HepG2 (cell line): Measurements from ENCODE around the gene TTLL13. TPM values are rescaled to one million over a fixed set of nuclear protein-coding genes. Genes with fewer than 3 reads are reported as not detected.

Experiments
- AHR ChIP-seq: IDR thresholded peaks from 2 replicates; pipeline ENCODE4 v1.6.1; 2018; ENCODE audit warnings: missing genetic modification reagents, missing compliant biosample characterization
- FOXJ3 ChIP-seq: sonication (generic); formaldehyde crosslinking; IDR thresholded peaks from 2 replicates; pipeline ENCODE4 v1.4.0; 2020; ENCODE audit warnings: missing genetic modification reagents, mild to moderate bottlenecking, borderline replicate concordance
- HNRNPH1 ChIP-seq: fragments of 200-400 bp; formaldehyde crosslinking; optimal IDR thresholded peaks from 2 replicates; pipeline ENCODE3; 2017; ENCODE audit warnings: mild to moderate bottlenecking, low read depth, low read length
- MAFG ChIP-seq: sonication (generic); formaldehyde crosslinking; IDR thresholded peaks from 2 replicates; pipeline ENCODE4 v1.5.1; 2020; ENCODE audit warnings: mild to moderate bottlenecking, missing genetic modification reagents
- MXI1 ChIP-seq: IDR thresholded peaks from 3 replicates; pipeline ENCODE4 v1.6.1; 2012; ENCODE audit warnings: low read depth, low read length, inconsistent platforms, borderline replicate concordance
- NAIF1 ChIP-seq: sonication (generic); formaldehyde crosslinking; IDR thresholded peaks from 2 replicates; pipeline ENCODE4 v1.5.0; 2020; ENCODE audit warnings: mild to moderate bottlenecking, missing genetic modification reagents, borderline replicate concordance
- PHF21A ChIP-seq: sonication (generic); formaldehyde crosslinking; IDR thresholded peaks from 2 replicates; pipeline ENCODE4 v1.5.0; 2020; ENCODE audit warnings: mild to moderate bottlenecking, missing genetic modification reagents
- POGZ ChIP-seq: sonication (generic); formaldehyde crosslinking; IDR thresholded peaks from 2 replicates; pipeline ENCODE4 v1.4.0; 2020; ENCODE audit warnings: mild to moderate bottlenecking, missing genetic modification reagents
- RFXAP ChIP-seq: sonication (generic); formaldehyde crosslinking; IDR thresholded peaks from 2 replicates; pipeline ENCODE4 v1.4.0; 2020; ENCODE audit warnings: missing genetic modification reagents, borderline replicate concordance
- SCMH1 ChIP-seq: sonication (generic); formaldehyde crosslinking; IDR thresholded peaks from 2 replicates; pipeline ENCODE4 v1.9.0; 2021; ENCODE audit warnings: missing genetic modification reagents, mild to moderate bottlenecking, borderline replicate concordance
- STAT6 ChIP-seq: sonication (generic); formaldehyde crosslinking; IDR thresholded peaks from 2 replicates; pipeline ENCODE4 v1.4.0; 2020; ENCODE audit warnings: missing genetic modification reagents, mild to moderate bottlenecking, borderline replicate concordance
- ZFP62 ChIP-seq: sonication (generic); formaldehyde crosslinking; IDR thresholded peaks from 2 replicates; pipeline ENCODE4 v1.4.0; 2020; ENCODE audit warnings: missing genetic modification reagents
- ZFP91 ChIP-seq: sonication (generic); formaldehyde crosslinking; IDR thresholded peaks from 2 replicates; pipeline ENCODE4 v1.9.0; 2022; ENCODE audit warnings: missing genetic modification reagents, mild to moderate bottlenecking, borderline replicate concordance
- ZMAT3 ChIP-seq: sonication (generic); formaldehyde crosslinking; conservative IDR thresholded peaks from 2 replicates; pipeline ENCODE4 v1.7.0; 2021; ENCODE audit warnings: missing genetic modification reagents
- ZNF205 ChIP-seq: IDR thresholded peaks from 2 replicates; pipeline ENCODE4 v1.6.1; 2018; ENCODE audit warnings: missing biosample characterization, missing genetic modification reagents
- ZNF230 ChIP-seq: sonication (generic); formaldehyde crosslinking; IDR thresholded peaks from 2 replicates; pipeline ENCODE4 v1.4.0; 2020; ENCODE audit warnings: mild to moderate bottlenecking, missing genetic modification reagents
- ZNF552 ChIP-seq: sonication (generic); formaldehyde crosslinking; IDR thresholded peaks from 2 replicates; pipeline ENCODE4 v1.9.0; 2022; ENCODE audit warnings: missing genetic modification reagents, mild to moderate bottlenecking, borderline replicate concordance
- ZNF891 ChIP-seq: sonication (generic); formaldehyde crosslinking; IDR thresholded peaks from 2 replicates; pipeline ENCODE4 v1.5.0; 2020; ENCODE audit warnings: mild to moderate bottlenecking, missing genetic modification reagents
- ZZZ3 ChIP-seq: sonication (generic); formaldehyde crosslinking; IDR thresholded peaks from 2 replicates; pipeline ENCODE4 v1.4.0; 2020; ENCODE audit warnings: missing genetic modification reagents, mild to moderate bottlenecking, borderline replicate concordance
- polyA plus RNA-seq, 8 experiments: library from polyadenylated mRNA; depleted of rRNA in 3 of 8; stranded (reverse) in 7 of 8; unstranded in 1 of 8; fragments of >200 nt; fragmentation: Illumina TruSeq in 4 of 8; extraction: Trizol in 4 of 8; gene quantifications; 2 replicates each; pipeline versions ENCODE4 v1.2.1 to v1.2.3, GENCODE V29; 2011 to 2016; ENCODE audit warnings: low read depth in 4 of 8, missing spikeins in 1 of 8, mixed read lengths in 1 of 8; ENCODE audit not compliant: insufficient read depth in 1 of 8
- total RNA-seq, 5 experiments: library from RNA; depleted of rRNA; stranded (reverse); fragments of >200 nt; fragmentation: Illumina TruSeq; extraction: Trizol; gene quantifications; 2 replicates each; pipeline ENCODE4 v1.2.3, GENCODE V29; 2016; ENCODE audit warnings: low read depth in 1 of 5
- TF ChIP-seq, protein P1 (sequence below): IDR thresholded peaks from 2 replicates; pipeline ENCODE4 v1.6.1; 2016
- TF ChIP-seq, protein P2 (sequence below): sonication (generic); formaldehyde crosslinking; IDR thresholded peaks from 2 replicates; pipeline ENCODE4 v1.4.0; 2020; ENCODE audit warnings: missing genetic modification reagents, borderline replicate concordance

TTLL13 gene
- total and polyA plus RNA-seq, 2 of the 13 experiments (the other 11 are each of a cell fraction or from before 2014, with no cell fraction given), result 0.07 to 0.29 TPM

DNA sequence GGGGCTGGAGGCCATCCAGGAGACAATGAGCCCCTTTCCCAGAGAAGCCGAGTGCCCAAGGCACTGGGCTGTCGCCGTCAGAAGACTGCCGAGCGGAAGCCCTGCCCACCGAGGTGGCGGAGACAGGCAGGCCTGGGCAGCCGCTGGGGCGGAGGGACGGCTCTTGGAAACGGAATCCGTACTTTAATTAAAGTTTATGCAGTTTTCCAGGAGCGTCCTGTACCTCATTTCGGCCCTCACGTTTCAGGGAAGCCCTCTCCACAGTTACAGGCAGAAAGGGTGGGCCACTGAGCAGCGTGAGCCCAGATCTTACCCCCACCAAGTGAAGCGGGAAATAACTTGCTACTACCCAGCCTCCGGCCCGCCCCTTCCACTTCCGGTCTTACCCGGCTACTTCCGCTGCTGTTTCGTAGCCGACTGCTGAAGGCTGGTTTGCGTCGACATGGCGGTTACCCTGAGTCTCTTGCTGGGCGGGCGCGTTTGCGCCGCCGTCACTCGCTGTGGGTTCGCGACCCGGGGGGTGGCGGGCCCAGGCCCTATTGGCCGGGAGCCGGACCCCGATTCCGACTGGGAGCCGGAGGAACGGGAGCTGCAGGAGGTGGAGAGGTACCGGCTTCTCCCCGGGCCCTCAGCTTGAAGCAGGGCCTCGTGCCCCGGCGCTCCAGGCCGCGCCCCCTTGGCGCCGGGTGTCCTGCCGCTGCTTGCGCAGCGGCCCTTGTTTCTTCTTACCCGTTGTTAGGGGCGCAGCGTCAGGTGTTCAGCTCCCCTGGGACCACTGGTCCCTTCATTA lies 16.1 kb downstream of the TTLL13 start, which contains the start of gene NGRN (continued):
- TF ChIP-seq STAT6 (CRISPR knock-in tag) (0 out of 2 replicates have a peak, but pooled peaks have one; percentile 36), ZZZ3 (0 out of 2 replicates have a peak, but pooled peaks have one; percentile 83), ZNF230 (CRISPR knock-in tag) (peak; percentile 85; the same call in 1 of the 2 replicates), MXI1 (0 out of 3 replicates have a peak, but pooled peaks have one; percentile 52), ZNF891 (CRISPR knock-in tag) (peak; percentile 82; the same call in 1 of the 2 replicates), ZFP62 (CRISPR knock-in tag) (no peak), POGZ (peak; percentile 65), ZNF205 (CRISPR knock-in tag) (peak; percentile 46; the same call in 1 of the 2 replicates), ZFP91 (CRISPR knock-in tag) (peak; percentile 79), NAIF1 (CRISPR knock-in tag) (peak; percentile 67; the same call in 1 of the 2 replicates), ZMAT3 (CRISPR knock-in tag) (peak; percentile 31; the same call in 1 of the 2 replicates), ZNF552 (0 out of 2 replicates have a peak, but pooled peaks have one; percentile 43), PHF21A (CRISPR knock-in tag) (peak; percentile 71), SCMH1 (CRISPR knock-in tag) (no peak), AHR (CRISPR knock-in tag) (peak; percentile 71), MAFG (CRISPR knock-in tag) (no peak), RFXAP (peak; percentile 76), FOXJ3 (CRISPR knock-in tag) (peak; percentile 62; the same call in 1 of the 2 replicates), HNRNPH1 (peak; percentile 85)
- TF ChIP-seq, protein P1, sequence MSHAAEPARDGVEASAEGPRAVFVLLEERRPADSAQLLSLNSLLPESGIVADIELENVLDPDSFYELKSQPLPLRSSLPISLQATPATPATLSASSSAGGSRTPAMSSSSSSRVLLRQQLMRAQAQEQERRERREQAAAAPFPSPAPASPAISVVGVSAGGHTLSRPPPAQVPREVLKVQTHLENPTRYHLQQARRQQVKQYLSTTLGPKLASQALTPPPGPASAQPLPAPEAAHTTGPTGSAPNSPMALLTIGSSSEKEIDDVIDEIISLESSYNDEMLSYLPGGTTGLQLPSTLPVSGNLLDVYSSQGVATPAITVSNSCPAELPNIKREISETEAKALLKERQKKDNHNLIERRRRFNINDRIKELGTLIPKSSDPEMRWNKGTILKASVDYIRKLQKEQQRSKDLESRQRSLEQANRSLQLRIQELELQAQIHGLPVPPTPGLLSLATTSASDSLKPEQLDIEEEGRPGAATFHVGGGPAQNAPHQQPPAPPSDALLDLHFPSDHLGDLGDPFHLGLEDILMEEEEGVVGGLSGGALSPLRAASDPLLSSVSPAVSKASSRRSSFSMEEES, result peak; percentile 66; the same call in 1 of the 2 replicates
- TF ChIP-seq, protein P2, sequence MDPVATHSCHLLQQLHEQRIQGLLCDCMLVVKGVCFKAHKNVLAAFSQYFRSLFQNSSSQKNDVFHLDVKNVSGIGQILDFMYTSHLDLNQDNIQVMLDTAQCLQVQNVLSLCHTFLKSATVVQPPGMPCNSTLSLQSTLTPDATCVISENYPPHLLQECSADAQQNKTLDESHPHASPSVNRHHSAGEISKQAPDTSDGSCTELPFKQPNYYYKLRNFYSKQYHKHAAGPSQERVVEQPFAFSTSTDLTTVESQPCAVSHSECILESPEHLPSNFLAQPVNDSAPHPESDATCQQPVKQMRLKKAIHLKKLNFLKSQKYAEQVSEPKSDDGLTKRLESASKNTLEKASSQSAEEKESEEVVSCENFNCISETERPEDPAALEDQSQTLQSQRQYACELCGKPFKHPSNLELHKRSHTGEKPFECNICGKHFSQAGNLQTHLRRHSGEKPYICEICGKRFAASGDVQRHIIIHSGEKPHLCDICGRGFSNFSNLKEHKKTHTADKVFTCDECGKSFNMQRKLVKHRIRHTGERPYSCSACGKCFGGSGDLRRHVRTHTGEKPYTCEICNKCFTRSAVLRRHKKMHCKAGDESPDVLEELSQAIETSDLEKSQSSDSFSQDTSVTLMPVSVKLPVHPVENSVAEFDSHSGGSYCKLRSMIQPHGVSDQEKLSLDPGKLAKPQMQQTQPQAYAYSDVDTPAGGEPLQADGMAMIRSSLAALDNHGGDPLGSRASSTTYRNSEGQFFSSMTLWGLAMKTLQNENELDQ, result no peak
